Hematopoietic multipotent progenitor cell treated with erythropoietin and hydrocortisone succinate and interleukin-3 and kit ligand, for 17 days (in vitro differentiated cells): ENCODE results near the gene ADARB2.

Source experiments
- DNase-seq: peaks from one replicate; pipeline ENCODE4 v3.0.0-alpha.2; 2015; ENCODE audit warnings: low spot score

ADARB2 gene

DNA sequence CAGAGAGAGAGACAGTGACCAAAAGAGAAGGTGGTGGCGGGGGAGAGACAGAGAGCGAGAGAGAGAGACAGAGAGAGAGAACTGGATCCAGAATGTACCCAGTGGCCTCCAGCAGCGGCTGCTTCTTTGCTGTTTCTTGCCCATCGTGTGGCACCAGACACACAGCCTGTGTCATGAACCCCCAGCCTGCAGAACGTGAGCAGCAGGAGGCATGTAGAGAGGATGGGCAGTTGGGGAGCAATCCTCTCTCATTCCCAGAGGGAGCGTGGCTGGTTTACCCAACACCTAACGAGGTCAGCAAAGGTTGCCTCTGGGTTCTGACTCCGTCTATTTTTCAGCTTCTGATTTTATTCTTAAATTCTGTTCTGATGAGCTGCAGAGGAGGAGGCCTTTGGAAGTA is 168.1 kb downstream of the ADARB2 start:
- DNase-seq: no peak

- no peak for DNase-seq
Observed at GRCh38 chr10:1567742-1568495, 169.4 kb downstream of the ADARB2 start.

DNA sequence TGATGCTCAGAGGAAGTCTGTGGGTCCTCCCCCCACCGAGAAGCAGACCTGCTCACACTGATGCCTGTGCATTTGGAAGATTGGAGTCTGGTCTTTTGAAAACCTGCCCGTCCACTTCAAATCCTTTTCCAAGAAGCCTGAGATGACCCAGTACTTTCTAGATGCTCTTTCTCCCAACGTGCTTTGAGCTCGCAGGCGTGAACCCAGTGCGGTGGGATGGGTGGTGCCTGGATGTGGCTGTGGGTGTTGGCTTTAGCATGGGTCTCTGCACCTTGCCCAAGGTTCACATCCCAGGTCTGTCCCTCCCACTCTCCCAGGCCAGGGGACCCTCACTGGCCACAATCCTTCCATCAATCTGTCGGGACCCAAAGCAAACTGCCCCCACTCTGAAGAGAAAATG is 170.2 kb downstream of the ADARB2 start:
- DNase-seq: no peak

DNA sequence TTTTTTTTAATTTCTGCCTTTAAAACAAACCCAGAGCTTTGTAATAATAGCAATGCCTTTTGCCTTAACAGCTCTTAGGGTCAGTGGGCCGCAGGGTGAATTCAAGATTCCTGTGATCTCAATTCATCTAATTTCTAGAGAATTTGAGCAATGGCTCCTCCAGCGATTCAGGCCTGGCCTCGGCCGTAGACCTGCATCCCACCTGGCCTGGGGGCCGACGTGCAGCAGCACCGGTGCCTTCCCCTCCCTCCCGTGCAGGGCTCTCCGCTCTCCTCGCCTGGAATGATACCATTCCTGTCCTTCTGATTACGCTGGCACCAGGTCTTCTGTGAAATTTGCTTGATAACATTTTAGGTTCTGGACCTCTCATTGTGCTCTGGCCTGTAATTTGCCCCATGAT is 172.5 kb downstream of the ADARB2 start:
- no peak for DNase-seq

DNA sequence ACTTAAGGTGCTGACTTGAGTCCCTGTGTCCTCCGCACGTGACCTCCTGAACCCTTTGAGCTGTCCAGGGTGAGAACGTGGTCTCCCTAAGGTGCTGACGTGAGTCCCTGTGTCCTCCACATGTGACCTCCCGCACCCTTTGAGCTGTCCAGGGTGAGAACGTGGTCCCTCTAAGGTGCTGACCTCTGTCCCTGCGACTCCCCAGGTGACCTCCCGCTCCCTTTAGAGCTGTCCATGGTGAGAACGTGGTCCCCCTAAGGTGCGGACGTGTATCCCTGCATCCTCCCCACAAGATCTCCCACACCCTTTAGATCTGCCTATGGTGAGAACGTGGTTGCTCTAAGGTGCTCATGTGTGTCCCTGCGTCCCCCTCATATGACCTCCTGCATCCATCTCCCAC is 174.3 kb downstream of the ADARB2 start:
- DNase-seq: no peak

DNA sequence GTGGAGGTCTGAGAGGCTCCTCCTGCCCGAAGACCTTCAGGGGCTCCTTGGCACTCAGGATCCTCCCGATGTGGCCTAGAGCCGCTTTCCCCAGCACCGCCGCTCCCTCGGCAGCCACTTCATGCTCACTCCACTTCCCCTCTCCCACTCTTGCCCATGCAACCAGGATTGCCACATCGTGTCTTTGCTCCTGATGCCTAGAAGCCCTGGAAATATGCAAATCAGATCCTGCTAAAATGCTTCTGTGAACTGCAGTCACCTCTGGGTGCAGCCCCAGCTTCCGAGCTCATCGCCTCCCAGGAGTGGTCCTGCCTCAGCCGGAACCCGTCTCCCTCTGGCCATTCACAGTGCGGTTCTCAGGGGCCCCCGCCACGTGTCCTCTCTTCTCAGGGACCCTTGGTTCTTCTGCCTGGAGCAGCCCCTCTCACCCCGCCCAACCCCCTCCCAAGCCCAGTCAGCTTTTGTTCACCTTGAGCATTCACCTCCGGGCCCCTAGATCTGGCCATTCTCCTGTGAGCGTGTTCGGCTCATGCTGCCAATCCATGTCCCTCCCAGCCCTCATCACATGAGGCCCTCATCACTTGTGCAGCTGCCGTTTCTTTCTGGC is 175.5 kb downstream of the ADARB2 start:
- no peak for DNase-seq

- DNase-seq: no peak
Observed at GRCh38 chr10:1560535-1561192, 176.7 kb downstream of the ADARB2 start.

- no peak for DNase-seq
Observed at GRCh38 chr10:1559761-1560160, 177.6 kb downstream of the ADARB2 start.

GRCh38 chr10:1559311-1559710 is 178.0 kb downstream of the ADARB2 start:
- DNase-seq: no peak

GRCh38 chr10:1558906-1559305 is 178.4 kb downstream of the ADARB2 start:
- no peak for DNase-seq

GRCh38 chr10:1557081-1557480 is 180.2 kb downstream of the ADARB2 start:
- no peak for DNase-seq

- no peak for DNase-seq
Observed at GRCh38 chr10:1556496-1556895, 180.8 kb downstream of the ADARB2 start.

DNA sequence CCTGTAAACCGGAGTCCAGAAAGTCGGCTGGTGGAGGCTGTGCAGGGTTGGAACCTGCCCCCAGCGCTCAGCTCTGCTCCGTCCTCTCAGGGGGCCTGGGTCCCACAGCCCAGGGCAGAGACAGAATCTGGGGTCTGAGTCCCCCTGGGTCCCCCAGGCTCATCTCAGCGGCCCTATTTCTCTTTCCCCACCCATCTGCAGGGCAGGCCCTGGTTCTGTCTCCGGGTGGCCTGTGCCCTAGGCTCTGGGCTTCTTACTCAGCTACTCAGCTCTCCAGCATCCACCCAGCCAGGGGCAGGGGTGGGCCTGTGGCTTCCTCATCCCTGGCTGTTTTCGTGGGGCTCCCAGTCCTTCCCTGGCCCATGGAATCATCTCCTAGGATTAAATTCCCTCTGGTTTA is 183.4 kb downstream of the ADARB2 start:
- DNase-seq: no peak

GRCh38 chr10:1552881-1553670 is 184.2 kb downstream of the ADARB2 start:
- DNase-seq: no peak

GRCh38 chr10:1552406-1552805 is 184.9 kb downstream of the ADARB2 start:
- DNase-seq: no peak

GRCh38 chr10:1551636-1552338 is 185.5 kb downstream of the ADARB2 start:
- DNase-seq: no peak

DNA sequence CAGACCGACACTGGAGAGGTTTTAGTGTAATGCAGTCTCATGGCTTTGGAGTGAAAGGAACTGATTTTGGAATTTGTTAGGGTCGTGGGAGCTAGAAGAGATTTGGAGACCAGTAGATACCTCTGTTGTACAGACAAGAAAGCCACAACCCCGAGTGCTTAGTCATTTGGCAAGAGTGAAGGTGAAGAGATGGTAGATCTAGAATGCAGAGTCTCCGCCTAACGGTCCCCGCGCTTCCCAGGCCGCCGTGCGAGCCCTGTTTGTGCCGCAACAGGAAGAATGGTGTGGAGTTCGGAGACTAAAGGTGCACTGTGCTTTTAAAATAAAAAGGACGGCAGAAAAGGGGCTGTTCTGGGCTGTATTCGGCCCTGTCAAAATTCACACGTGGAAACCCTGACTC is 186.7 kb downstream of the ADARB2 start:
- no peak for DNase-seq

DNA sequence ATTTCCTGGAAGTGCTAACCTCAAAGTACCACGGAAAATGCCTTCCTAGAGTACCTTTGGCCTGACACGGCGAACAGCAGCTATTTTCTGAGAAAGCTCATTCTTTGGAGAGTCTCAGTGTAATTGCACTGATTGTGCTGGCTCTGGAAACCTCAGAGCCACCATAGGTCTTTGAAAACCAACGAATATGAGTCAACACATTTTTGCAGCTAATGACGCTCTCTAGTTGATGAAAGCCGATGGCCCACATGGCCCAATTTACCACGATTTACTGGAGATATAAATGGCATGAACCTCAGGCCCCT is 187.1 kb downstream of the ADARB2 start:
- DNase-seq: no peak

GRCh38 chr10:1549591-1550290 is 187.6 kb downstream of the ADARB2 start:
- DNase-seq: no peak

DNA sequence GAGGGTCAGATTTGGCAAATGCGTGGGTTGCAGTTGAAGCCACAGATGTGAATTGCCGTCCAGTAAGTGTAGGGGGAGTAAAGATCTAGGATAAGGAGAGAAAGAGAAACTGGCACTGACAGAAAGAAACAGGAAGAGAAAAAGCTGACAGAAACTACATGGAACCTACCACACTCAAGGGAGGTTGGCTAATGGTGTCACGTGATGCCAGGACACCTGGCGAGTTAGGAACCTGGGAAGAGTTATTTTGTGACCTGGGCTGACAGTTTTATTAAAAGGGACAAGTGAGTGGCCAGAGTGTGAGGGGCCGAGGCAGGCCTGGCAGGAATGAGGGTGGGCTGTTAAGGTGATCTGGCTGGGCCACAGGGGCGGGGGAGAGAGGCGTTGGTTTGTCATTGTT is 188.7 kb downstream of the ADARB2 start:
- no peak for DNase-seq

DNA sequence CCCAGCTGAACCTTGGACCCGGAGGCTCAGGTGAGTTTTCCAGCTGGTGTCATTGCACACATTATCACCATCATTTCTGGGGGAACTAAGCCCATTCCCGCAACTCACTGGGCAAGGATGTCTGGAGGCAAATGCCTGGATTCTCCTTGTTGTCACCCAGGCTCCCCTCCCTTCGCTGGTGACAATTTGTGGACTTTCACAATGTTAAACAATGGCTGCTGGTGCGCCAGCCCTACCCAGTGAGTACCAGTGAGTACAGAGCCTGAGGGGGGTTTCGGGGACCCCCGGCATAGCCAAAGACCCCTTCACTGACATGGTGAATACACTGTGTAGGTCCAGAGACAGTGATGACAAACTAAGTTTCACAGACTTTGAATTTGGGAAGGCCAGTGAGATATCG is 189.2 kb downstream of the ADARB2 start:
- DNase-seq: no peak
